Cardiac muscle cell (in vitro differentiated cells and primary cell): ENCODE results near the gene TTC22. TPM values are rescaled to one million over a fixed set of nuclear protein-coding genes. Genes with fewer than 3 reads are reported as not detected.

Experiments
- DNase-seq, 2 donors: peaks; one replicate each; pipeline versions ENCODE4 v3.0.0 to v3.0.0-alpha.2; 2010 to 2017; ENCODE audit warnings: low read depth in 1 of 2, low spot score in 1 of 2
- H3K27ac ChIP-seq: fragments of 200-600 bp; sonication (generic); 2 replicates; pipeline ENCODE4 v1.5.1; 2016
- H3K27me3 ChIP-seq: fragments of 200-600 bp; sonication (generic); 2 replicates; pipeline ENCODE4 v1.6.0; 2016; ENCODE audit warnings: control low read depth
- H3K36me3 ChIP-seq: fragments of 200-600 bp; sonication (generic); 2 replicates; pipeline ENCODE4 v1.5.1; 2016; ENCODE audit warnings: control low read depth
- H3K4me1 ChIP-seq: fragments of 200-600 bp; sonication (generic); 2 replicates; pipeline ENCODE4 v1.8.1; 2017; ENCODE audit warnings: low read depth, mild to moderate bottlenecking, mixed run types
- H3K4me3 ChIP-seq: fragments of 200-600 bp; sonication (generic); 2 replicates; pipeline ENCODE4 v1.5.1; 2016; ENCODE audit warnings: mild to moderate bottlenecking
- H3K9me3 ChIP-seq: fragments of 200-600 bp; sonication (generic); 2 replicates; pipeline ENCODE4 v1.5.1; 2017; ENCODE audit warnings: low read depth, mild to moderate bottlenecking, control low read depth
- polyA plus RNA-seq: library from polyadenylated mRNA; unstranded; fragments of >200 nt; fragmentation: Nextera tagmentation; extraction: Ambion mirVana; gene quantifications from 2 replicates; pipeline ENCODE4 v1.2.1, GENCODE V29; 2016
- total RNA-seq: library from RNA; depleted of rRNA; stranded (reverse); fragments of >200 nt; gene quantifications from 2 replicates; pipeline ENCODE4 v1.2.3, GENCODE V29; 2016
- TF ChIP-seq, protein P1 (sequence below): IDR thresholded peaks from 2 replicates; pipeline ENCODE4 v1.5.1; 2012; ENCODE audit warnings: low read depth, mild to moderate bottlenecking, low read length

TTC22 gene
- total and polyA plus RNA-seq, 2 experiments from 2014 or later = not detected

DNA sequence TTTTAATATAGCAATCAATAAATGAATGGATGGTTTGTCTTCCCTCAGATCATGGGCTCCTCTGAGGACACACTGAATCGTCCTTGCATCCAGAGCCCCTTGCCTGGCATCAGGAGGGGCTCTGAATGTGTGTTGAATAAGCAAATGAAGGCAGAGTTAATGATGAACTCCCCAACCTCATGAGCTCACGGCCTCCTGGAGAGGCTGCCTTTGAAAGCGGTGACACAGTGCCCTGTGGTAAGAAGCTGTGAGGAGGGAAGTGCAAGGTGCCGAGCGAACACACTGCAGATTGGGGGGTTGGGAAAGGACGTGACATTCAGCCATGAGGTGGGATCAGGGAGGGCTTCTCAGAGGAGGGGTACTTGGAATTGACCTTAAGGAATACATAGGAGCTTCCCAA is 33.6 kb downstream of the TTC22 start:
- Histone ChIP-seq H3K4me1 (peaks cover 6% of the 10 kb centered on the region), H3K27me3 (no peaks in the 10 kb centered on the region), H3K4me3 (no peak overlapping the region), H3K36me3 (no peaks in the 10 kb centered on the region), H3K9me3 (no peaks in the 10 kb centered on the region), H3K27ac (no peak overlapping the region)
- TF ChIP-seq, protein P1, sequence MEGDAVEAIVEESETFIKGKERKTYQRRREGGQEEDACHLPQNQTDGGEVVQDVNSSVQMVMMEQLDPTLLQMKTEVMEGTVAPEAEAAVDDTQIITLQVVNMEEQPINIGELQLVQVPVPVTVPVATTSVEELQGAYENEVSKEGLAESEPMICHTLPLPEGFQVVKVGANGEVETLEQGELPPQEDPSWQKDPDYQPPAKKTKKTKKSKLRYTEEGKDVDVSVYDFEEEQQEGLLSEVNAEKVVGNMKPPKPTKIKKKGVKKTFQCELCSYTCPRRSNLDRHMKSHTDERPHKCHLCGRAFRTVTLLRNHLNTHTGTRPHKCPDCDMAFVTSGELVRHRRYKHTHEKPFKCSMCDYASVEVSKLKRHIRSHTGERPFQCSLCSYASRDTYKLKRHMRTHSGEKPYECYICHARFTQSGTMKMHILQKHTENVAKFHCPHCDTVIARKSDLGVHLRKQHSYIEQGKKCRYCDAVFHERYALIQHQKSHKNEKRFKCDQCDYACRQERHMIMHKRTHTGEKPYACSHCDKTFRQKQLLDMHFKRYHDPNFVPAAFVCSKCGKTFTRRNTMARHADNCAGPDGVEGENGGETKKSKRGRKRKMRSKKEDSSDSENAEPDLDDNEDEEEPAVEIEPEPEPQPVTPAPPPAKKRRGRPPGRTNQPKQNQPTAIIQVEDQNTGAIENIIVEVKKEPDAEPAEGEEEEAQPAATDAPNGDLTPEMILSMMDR = no peak
- DNase-seq = no peak

DNA sequence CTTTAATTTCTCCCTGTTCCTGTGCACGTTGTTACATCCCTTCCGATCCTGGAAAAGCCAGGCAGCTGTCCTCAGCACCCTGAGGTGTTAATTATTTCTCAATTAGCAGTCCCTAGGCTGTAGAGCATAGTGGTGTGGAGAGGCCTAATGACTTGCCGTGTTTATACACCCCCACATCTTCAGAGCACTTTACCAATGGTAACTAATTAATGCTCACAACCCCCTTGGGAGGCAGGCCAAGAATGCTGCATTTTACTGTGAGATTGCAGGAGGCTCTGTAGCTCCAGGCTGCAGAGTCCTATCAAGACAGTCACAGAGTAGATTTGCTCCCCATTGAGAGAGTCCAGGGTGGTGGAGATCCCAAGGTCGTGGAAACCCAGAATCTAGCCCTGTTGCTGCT is 34.4 kb downstream of the TTC22 start:
- TF ChIP-seq, protein P1 = no peak
- no peaks in the 10 kb centered on the region for H3K27me3 ChIP-seq
- no peak overlapping the region for H3K27ac ChIP-seq
- H3K4me3 ChIP-seq = no peak overlapping the region
- H3K36me3 ChIP-seq = no peaks in the 10 kb centered on the region
- DNase-seq = no peak
- H3K9me3 ChIP-seq = no peaks in the 10 kb centered on the region
- H3K4me1 ChIP-seq = peaks cover 6% of the 10 kb centered on the region

DNA sequence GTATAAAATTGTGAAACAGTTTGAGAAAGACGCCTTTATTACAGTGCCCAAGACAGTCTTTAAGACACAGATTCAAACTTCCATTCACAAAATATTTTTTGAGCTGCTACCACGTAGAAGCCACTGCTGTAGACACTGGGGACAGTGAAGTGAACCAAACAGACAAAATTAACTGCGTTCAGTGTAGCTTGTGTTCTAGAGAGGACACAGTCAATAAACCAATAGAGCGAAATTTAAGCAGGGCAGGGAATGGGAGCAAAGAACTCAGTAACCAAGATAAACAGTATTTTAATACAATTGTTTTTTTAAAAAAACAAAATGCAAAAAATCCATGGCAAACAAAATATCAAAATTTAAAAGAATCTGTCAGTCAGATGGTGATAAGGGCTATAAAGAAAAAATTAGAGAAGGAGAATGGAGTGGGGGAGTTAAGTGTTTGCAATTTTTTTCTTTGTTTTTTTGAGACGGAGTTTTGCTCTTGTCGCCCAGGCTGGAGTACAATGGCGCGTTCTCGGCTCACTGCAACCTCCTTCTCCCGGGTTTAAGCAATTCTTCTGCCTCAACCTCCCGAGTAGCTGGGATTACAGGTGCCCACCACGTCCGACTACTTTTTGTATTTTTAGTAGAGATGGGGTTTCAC is 36.1 kb downstream of the TTC22 start:
- H3K4me1 ChIP-seq = peaks cover 6% of the 10 kb centered on the region
- no peak for DNase-seq
- no peaks in the 10 kb centered on the region for H3K9me3 ChIP-seq
- H3K36me3 ChIP-seq = no peaks in the 10 kb centered on the region
- TF ChIP-seq, protein P1 = no peak
- no peak overlapping the region for H3K27ac ChIP-seq
- H3K4me3 ChIP-seq = peak overlapping the region; percentile 37
- H3K27me3 ChIP-seq = no peaks in the 10 kb centered on the region

DNA sequence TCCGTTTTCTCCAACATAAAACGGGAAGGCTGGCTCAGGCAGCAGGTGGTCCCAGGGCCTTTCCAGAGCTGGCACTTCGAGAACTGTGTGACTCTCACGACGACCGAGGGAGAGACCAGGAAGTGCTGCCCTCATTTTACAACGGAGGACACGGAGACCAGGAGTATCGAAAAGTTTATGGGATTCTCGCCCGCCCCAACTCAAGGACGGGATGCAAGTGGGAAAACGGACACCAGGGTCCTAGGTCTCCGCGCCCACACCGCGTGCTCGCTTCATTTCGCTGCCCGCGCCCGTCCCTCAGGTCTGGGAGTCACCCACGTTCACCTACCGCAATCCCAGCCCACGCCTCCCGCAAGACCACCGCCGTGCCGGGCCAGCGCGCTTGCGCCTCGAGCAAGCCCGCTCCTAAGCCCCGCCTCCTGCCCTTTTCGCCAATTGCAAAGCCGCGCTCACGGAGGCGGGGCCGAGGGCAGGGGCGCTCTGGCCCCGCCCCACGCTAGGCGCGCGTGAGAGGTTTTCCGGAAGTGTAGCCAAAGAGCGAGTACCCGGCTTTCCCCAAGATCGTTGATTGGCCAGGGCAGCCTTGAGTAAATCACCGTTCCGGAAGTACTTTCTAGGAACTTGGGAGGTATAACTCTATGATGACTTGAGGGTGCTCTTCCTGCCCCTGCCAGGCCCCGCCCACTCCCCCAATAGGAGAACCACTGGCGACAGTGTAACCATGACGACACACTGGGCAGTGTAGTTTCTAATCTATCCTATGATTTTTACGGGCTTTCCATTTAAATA is 36.8 kb downstream of the TTC22 start, which contains the start of gene PARS2:
TSS of gene PARS2 (minus strand) at position 391 of the 789 bp plus-strand sequence. CDS start 5,362 bp downstream, outside the sequence.
- peak within 1 kb of the TSS; percentile 84 for H3K27ac ChIP-seq
- peak within 1 kb of the TSS; percentile 71 for H3K4me3 ChIP-seq
- H3K36me3 ChIP-seq = no peaks in the 10 kb centered on the region
- DNase-seq = peak; percentile 100
- peaks cover 6% of the 10 kb centered on the region for H3K4me1 ChIP-seq
- TF ChIP-seq, protein P1 = no peak
- no peaks in the 10 kb centered on the region for H3K9me3 ChIP-seq
- no peaks in the 10 kb centered on the region for H3K27me3 ChIP-seq

DNA sequence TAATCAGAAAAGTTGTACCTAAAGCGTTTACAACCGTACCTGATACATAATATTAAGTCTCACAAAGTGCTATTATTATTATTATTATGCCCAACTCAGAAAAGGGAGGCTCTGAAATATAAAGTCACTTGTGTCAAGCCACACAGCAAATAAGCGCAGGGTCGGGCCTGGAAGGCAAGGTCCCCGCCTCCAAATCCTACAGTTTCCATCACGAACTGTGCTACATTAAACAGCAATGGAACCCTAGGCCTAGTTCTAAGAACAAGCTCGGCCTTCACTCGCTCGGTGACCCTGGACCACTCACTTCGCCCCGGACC is 37.3 kb downstream of the TTC22 start:
- Histone ChIP-seq H3K4me3 (peak overlapping the region; percentile 71), H3K27ac (peak overlapping the region; percentile 84), H3K36me3 (no peaks in the 10 kb centered on the region), H3K9me3 (no peaks in the 10 kb centered on the region), H3K4me1 (peaks cover 6% of the 10 kb centered on the region), H3K27me3 (no peaks in the 10 kb centered on the region)
- TF ChIP-seq, protein P1 = no peak
- DNase-seq = no peak
